ENCODE data around the gene EIF2S1. TPM values are rescaled to one million over a fixed set of nuclear protein-coding genes. Genes with fewer than 3 reads are reported as not detected.
"Not testable (repeated sequence)": the region's sequence is repeated elsewhere in the genome, so short reads cannot be mapped to it uniquely, and the experiment has no call there.

EIF2S1 gene
- total RNA-seq, 1 experiment from 2014 or later, result 330 TPM

GRCh38 chr14:67371247-67372148 lies 11.4 kb downstream of the EIF2S1 start:
- DNase-seq (ENCODE audit: extremely low read depth, low read depth), result no peak

GRCh38 chr14:67372833-67373232 lies 12.7 kb downstream of the EIF2S1 start:
- no peak for DNase-seq (ENCODE audit: extremely low read depth, low read depth)

GRCh38 chr14:67373347-67373746 lies 13.2 kb downstream of the EIF2S1 start:
- DNase-seq (ENCODE audit: extremely low read depth, low read depth), result no peak

DNA sequence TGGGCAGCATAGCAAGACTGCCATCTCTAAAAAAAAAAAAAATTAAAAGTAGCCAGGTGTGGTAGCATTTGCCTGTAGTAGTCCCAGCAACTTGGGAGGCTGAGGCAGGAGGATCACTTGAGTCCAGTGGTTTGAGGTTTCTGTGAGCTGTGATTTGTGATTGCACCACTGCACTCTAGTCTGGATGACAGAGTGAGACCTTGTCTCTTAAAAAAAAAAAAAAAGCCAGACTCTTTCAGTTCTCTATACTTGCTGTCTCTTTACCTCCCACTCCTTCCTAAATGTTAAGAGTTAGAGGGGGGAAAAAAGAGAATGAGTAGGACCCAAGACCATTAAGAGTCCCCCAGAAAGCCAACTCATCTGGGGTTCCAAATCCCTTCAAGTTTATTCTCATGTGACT lies 17.8 kb downstream of the EIF2S1 start:
- no peak for DNase-seq (ENCODE audit: extremely low read depth, low read depth)

DNA sequence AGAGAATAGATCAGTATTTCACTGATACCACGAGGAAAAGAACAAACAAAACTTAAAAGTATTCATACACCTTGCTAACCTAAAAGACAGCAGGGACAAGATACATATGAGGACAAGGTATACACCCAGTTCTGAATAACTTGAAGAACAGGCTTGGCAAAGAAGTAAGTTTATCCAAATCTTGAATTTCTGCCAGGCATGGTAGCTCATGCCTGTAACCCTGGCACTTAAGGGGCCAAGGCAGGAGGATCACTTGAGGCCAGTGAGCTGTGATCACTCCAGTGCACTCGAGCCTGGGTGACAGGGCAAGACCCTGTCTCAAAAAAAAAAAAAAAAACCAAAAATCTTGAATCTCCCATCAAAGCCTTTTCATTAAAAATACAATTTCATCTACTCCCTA lies 25.0 kb downstream of the EIF2S1 start:
- DNase-seq (ENCODE audit: extremely low read depth, low read depth), result no peak

- DNase-seq (ENCODE audit: extremely low read depth, low read depth), result no peak
Observed at GRCh38 chr14:67385618-67386017, 25.5 kb downstream of the EIF2S1 start.

DNA sequence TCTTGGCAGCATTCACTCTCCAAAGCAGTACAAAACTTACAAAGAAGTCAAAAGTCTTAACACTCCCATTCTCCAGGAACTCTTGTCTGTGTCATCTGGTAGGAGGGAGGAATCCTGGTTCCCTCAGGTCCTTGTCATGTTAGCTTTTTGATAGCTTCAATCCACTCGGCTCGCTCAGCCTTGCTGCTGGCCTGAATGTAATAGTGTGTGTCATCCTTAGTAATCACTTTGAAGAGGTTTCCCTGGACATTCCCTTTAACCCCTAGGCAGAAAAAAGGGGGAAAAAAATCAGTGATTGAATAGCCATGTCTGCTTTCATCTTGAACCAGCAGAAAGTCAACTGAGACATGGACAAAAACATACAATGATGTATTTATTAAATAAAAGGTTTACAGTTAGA lies 27.1 kb downstream of the EIF2S1 start:
- DNase-seq (ENCODE audit: extremely low read depth, low read depth), result no peak

GRCh38 chr14:67389275-67389674 lies 29.1 kb downstream of the EIF2S1 start:
- DNase-seq (ENCODE audit: extremely low read depth, low read depth), result no peak

- DNase-seq (ENCODE audit: extremely low read depth, low read depth), result no peak
Observed at GRCh38 chr14:67389811-67390534, 29.8 kb downstream of the EIF2S1 start.

GRCh38 chr14:67391268-67391667 lies 31.1 kb downstream of the EIF2S1 start:
- no peak for DNase-seq (ENCODE audit: extremely low read depth, low read depth)

GRCh38 chr14:67392123-67392522 lies 32.0 kb downstream of the EIF2S1 start:
- DNase-seq (ENCODE audit: extremely low read depth, low read depth), result no peak

DNA sequence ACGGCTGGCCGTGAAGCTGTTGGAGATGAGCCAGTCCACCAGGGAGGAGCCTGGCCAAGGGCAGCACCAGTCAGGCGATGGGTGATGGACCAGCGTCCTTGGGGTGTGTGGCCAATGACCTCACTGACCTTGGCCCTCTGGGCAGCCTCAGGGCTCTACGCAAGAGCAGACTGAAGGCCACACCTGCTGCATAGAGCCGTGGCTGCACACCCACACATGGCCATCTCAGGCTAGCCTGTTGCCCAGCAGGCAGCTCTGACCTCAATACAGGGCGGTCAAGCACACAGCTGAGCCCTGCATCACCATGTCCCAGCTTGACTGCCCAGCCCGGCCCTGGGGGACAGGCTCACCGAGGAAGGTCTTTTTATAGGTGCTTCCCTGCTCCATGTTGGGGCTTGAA lies 32.7 kb downstream of the EIF2S1 start:
- DNase-seq (ENCODE audit: extremely low read depth, low read depth), result no peak

- DNase-seq (ENCODE audit: extremely low read depth, low read depth), result no peak
Observed at GRCh38 chr14:67393689-67394088, 33.6 kb downstream of the EIF2S1 start.

- DNase-seq (ENCODE audit: extremely low read depth, low read depth), result no peak
Observed at GRCh38 chr14:67395086-67395875, 35.2 kb downstream of the EIF2S1 start.

GRCh38 chr14:67395876-67396189 lies 35.7 kb downstream of the EIF2S1 start:
- DNase-seq (ENCODE audit: extremely low read depth, low read depth), result no peak

- DNase-seq (ENCODE audit: extremely low read depth, low read depth), result no peak
Observed at GRCh38 chr14:67396381-67396970, 36.3 kb downstream of the EIF2S1 start.

GRCh38 chr14:67397536-67397935 lies 37.4 kb downstream of the EIF2S1 start:
- no peak for DNase-seq (ENCODE audit: extremely low read depth, low read depth)

DNA sequence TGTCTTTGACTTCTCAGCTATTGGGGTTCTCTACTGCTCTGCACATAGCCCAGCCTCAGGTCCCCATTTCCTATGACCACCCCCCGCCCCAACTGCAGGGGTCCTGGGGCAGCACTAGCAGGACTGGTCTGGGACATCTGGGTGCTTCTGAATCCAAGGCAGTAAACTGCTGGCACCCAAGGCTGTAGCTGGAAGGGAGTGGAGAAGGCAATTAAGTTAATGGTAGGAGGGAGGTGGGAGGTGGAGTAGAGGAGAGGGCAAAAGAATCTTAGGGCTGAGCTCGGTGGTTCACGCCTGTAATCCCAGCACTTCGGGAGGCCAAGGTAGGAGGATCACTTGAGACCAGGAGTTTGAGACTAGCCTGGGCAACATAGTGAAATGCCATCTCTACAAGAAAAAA lies 40.3 kb downstream of the EIF2S1 start:
- DNase-seq (ENCODE audit: extremely low read depth, low read depth), result no peak

DNA sequence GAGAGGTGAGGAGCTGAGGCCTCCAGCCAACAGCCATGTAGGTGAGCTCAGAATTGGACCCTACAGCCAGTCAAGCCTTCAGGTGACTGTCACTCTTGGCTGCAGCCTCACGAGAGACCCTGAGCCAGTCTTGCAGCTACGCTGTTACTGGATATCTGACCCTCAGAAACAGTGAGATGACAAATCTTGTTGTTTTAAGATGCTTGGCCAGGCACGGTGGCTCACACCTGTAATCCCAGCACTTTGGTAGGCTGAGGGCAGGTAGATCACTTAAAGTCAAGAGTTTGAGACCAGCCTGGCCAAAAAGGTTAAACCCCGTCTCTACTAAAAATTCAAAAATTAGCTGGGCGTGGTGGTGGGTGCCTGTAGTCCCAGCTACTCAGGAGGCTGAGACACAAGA lies 45.6 kb downstream of the EIF2S1 start:
- no peak for DNase-seq (ENCODE audit: extremely low read depth, low read depth)

GRCh38 chr14:67408122-67408801 lies 48.1 kb downstream of the EIF2S1 start:
- not testable (repeated sequence) for DNase-seq (ENCODE audit: extremely low read depth, low read depth)
